MG63 (cell line): ENCODE data around the gene CD247. TPM values are rescaled to one million over a fixed set of nuclear protein-coding genes. Genes with fewer than 3 reads are reported as not detected.
"Not testable (repeated sequence)": the region's sequence is repeated elsewhere in the genome, so short reads cannot be mapped to it uniquely, and the experiment has no call there.

ENCODE experiments used
- DNase-seq: peaks from one replicate; pipeline ENCODE4 v3.0.0-alpha.2; 2020
- H3K27me3 ChIP-seq: fragments of 250-450 bp; sonication (Bioruptor Pico); 2 replicates; pipeline ENCODE4 v1.5.1; 2020; ENCODE audit warnings: mild to moderate bottlenecking, moderate library complexity
- H3K36me3 ChIP-seq: fragments of 250-450 bp; sonication (Bioruptor Pico); 2 replicates; pipeline ENCODE4 v1.5.1; 2020; ENCODE audit warnings: mild to moderate bottlenecking, moderate library complexity
- H3K4me3 ChIP-seq: fragments of 250-450 bp; sonication (Bioruptor Pico); 2 replicates; pipeline ENCODE4 v1.5.1; 2020; ENCODE audit warnings: mild to moderate bottlenecking, moderate library complexity
- H3K9me3 ChIP-seq: fragments of 250-450 bp; sonication (Bioruptor Pico); 2 replicates; pipeline ENCODE4 v1.5.1; 2020; ENCODE audit warnings: mild to moderate bottlenecking, moderate library complexity
- total RNA-seq: library from RNA; depleted of rRNA; stranded (reverse); fragments of >200 nt; shearing (Covaris generic); gene quantifications from 2 replicates; pipeline ENCODE4 v1.2.3, GENCODE V29; 2014; ENCODE audit warnings: low replicate concordance; rRNA removed

The CD247 gene
- 2.5 TPM in 1 of 2 replicates, not detected in the other for total RNA-seq

GRCh38 chr1:167518331-167518700 is at the start of gene CD247:
TSS of gene CD247 (minus strand) at chr1:167518529. CDS start at chr1:167518465, 64 bp downstream.
- no peak for DNase-seq
- peaks cover 4% of the 10 kb centered on the region; the same call in 1 of the 2 replicates for H3K9me3 ChIP-seq
- no peak within 1 kb of the TSS for H3K4me3 ChIP-seq
- no peaks in the 10 kb centered on the region for H3K36me3 ChIP-seq
- peaks cover 14% of the 10 kb centered on the region for H3K27me3 ChIP-seq

- no peaks in the 10 kb centered on the region for H3K27me3 ChIP-seq
- no peak for DNase-seq
- no peak overlapping the region for H3K4me3 ChIP-seq
- no peaks in the 10 kb centered on the region for H3K9me3 ChIP-seq
- H3K36me3 ChIP-seq, result no peaks in the 10 kb centered on the region
Measured at GRCh38 chr1:167567663-167568062, 49.3 kb upstream of the CD247 start.

- H3K9me3 ChIP-seq, result no peaks in the 10 kb centered on the region
- no peaks in the 10 kb centered on the region for H3K27me3 ChIP-seq
- H3K4me3 ChIP-seq, result no peak overlapping the region
- H3K36me3 ChIP-seq, result no peaks in the 10 kb centered on the region
- DNase-seq, result no peak
Measured at GRCh38 chr1:167566766-167567165, 48.4 kb upstream of the CD247 start.

GRCh38 chr1:167565922-167566321 is 47.6 kb upstream of the CD247 start:
- DNase-seq, result no peak

GRCh38 chr1:167564612-167565270 is 46.4 kb upstream of the CD247 start:
- no peaks in the 10 kb centered on the region for H3K27me3 ChIP-seq
- peak; percentile 27 for DNase-seq
- H3K36me3 ChIP-seq, result no peaks in the 10 kb centered on the region
- H3K4me3 ChIP-seq, result no peak overlapping the region
- no peaks in the 10 kb centered on the region for H3K9me3 ChIP-seq

More at GRCh38 chr1:167565922-167566321, 47.6 kb upstream of the CD247 start:
- Histone ChIP-seq H3K9me3 (no peaks in the 10 kb centered on the region), H3K4me3 (no peak overlapping the region), H3K27me3 (no peaks in the 10 kb centered on the region), H3K36me3 (no peaks in the 10 kb centered on the region)

- no peak for DNase-seq
Measured at GRCh38 chr1:167563579-167564246, 45.4 kb upstream of the CD247 start.

GRCh38 chr1:167562702-167563101 is 44.4 kb upstream of the CD247 start:
- Histone ChIP-seq H3K9me3 (no peaks in the 10 kb centered on the region), H3K27me3 (no peaks in the 10 kb centered on the region), H3K36me3 (no peaks in the 10 kb centered on the region), H3K4me3 (no peak overlapping the region)
- no peak for DNase-seq

More at GRCh38 chr1:167563579-167564246, 45.4 kb upstream of the CD247 start:
- H3K27me3 ChIP-seq, result no peaks in the 10 kb centered on the region
- H3K9me3 ChIP-seq, result no peaks in the 10 kb centered on the region
- no peak overlapping the region for H3K4me3 ChIP-seq
- no peaks in the 10 kb centered on the region for H3K36me3 ChIP-seq

- DNase-seq, result no peak
- Histone ChIP-seq H3K27me3 (no peaks in the 10 kb centered on the region), H3K4me3 (no peak overlapping the region), H3K9me3 (no peaks in the 10 kb centered on the region), H3K36me3 (no peaks in the 10 kb centered on the region)
Measured at GRCh38 chr1:167561753-167562152, 43.4 kb upstream of the CD247 start.

GRCh38 chr1:167555971-167556714 is 37.8 kb upstream of the CD247 start:
- Histone ChIP-seq H3K4me3 (no peak overlapping the region), H3K9me3 (no peaks in the 10 kb centered on the region), H3K36me3 (no peaks in the 10 kb centered on the region), H3K27me3 (no peaks in the 10 kb centered on the region)
- DNase-seq, result peak; percentile 51

GRCh38 chr1:167555072-167555471 is 36.7 kb upstream of the CD247 start:
- not testable (repeated sequence) for H3K27me3 ChIP-seq, H3K36me3 ChIP-seq, H3K4me3 ChIP-seq, H3K9me3 ChIP-seq, DNase-seq

GRCh38 chr1:167554028-167554779 is 35.9 kb upstream of the CD247 start:
- DNase-seq, result no peak
- H3K27me3 ChIP-seq, result no peaks in the 10 kb centered on the region
- H3K9me3 ChIP-seq, result no peaks in the 10 kb centered on the region
- H3K36me3 ChIP-seq, result no peaks in the 10 kb centered on the region
- peak overlapping the region; percentile 55 for H3K4me3 ChIP-seq

GRCh38 chr1:167553136-167554027 is 35.1 kb upstream of the CD247 start, which contains the start of gene CREG1:
TSS of gene CREG1 (minus strand) at chr1:167553762.
- DNase-seq, result peak; percentile 94
- Histone ChIP-seq H3K27me3 (no peaks in the 10 kb centered on the region), H3K36me3 (no peaks in the 10 kb centered on the region), H3K4me3 (peak within 1 kb of the TSS; percentile 55), H3K9me3 (no peaks in the 10 kb centered on the region)

- no peaks in the 10 kb centered on the region for H3K36me3 ChIP-seq
- no peak overlapping the region for H3K4me3 ChIP-seq
- no peaks in the 10 kb centered on the region for H3K9me3 ChIP-seq
- H3K27me3 ChIP-seq, result no peaks in the 10 kb centered on the region
- DNase-seq, result no peak
Measured at GRCh38 chr1:167551362-167551761, 33.0 kb upstream of the CD247 start.

GRCh38 chr1:167548059-167548932 is 30.0 kb upstream of the CD247 start:
- Histone ChIP-seq H3K36me3 (no peaks in the 10 kb centered on the region), H3K4me3 (no peak overlapping the region), H3K9me3 (no peaks in the 10 kb centered on the region), H3K27me3 (no peaks in the 10 kb centered on the region)
- DNase-seq, result no peak

GRCh38 chr1:167546935-167547334 is 28.6 kb upstream of the CD247 start:
- DNase-seq, result no peak
- Histone ChIP-seq H3K36me3 (no peaks in the 10 kb centered on the region), H3K4me3 (no peak overlapping the region), H3K9me3 (no peaks in the 10 kb centered on the region), H3K27me3 (no peaks in the 10 kb centered on the region)
